Loucy (cell line): ENCODE results near the gene LRRN4CL.

Experiments used
- H2AFZ ChIP-seq: fragments of 200-600 bp; sonication (generic); 2 replicates; pipeline ENCODE4 v1.6.0; 2016; ENCODE audit warnings: antibody characterized with exemption, mild to moderate bottlenecking, low read length, moderate library complexity
- H3F3A ChIP-seq: fragments of 200-600 bp; 2 replicates; pipeline ENCODE4 v1.6.0; 2016; ENCODE audit warnings: antibody characterized with exemption, low read depth, mild to moderate bottlenecking
- H3K27me3 ChIP-seq: fragments of 200-600 bp; sonication (generic); 2 replicates; pipeline ENCODE4 v1.6.1; 2014; ENCODE audit warnings: low read length, mild to moderate bottlenecking; ENCODE audit not compliant: insufficient read depth, poor library complexity, severe bottlenecking
- H3K36me3 ChIP-seq: fragments of 200-600 bp; sonication (generic); 2 replicates; pipeline ENCODE4 v1.6.1; 2016; ENCODE audit warnings: low read length; ENCODE audit not compliant: insufficient read depth
- H3K4me1 ChIP-seq: fragments of 200-600 bp; sonication (generic); 2 replicates; pipeline ENCODE4 v1.5.1; 2014; ENCODE audit warnings: low read length, mild to moderate bottlenecking; ENCODE audit not compliant: insufficient read depth, poor library complexity, severe bottlenecking
- H3K4me2 ChIP-seq: fragments of 200-600 bp; sonication (generic); 2 replicates; pipeline ENCODE4 v1.6.0; 2014; ENCODE audit warnings: antibody characterized with exemption, low read length, low read depth, mild to moderate bottlenecking; ENCODE audit not compliant: poor library complexity, severe bottlenecking
- H3K4me3 ChIP-seq: fragments of 200-600 bp; sonication (generic); 2 replicates; pipeline ENCODE4 v1.5.1; 2014; ENCODE audit warnings: low read length, mild to moderate bottlenecking, mixed read lengths; ENCODE audit not compliant: poor library complexity, severe bottlenecking
- H3K79me2 ChIP-seq: fragments of 200-600 bp; sonication (generic); 2 replicates; pipeline ENCODE4 v1.6.1; 2014; ENCODE audit warnings: low read length; ENCODE audit not compliant: insufficient read depth
- H3K9ac ChIP-seq: fragments of 200-600 bp; sonication (generic); 2 replicates; pipeline ENCODE4 v1.6.0; 2014; ENCODE audit warnings: mild to moderate bottlenecking, low read depth, low read length, moderate library complexity; ENCODE audit not compliant: poor library complexity, severe bottlenecking
- H3K9me2 ChIP-seq: fragments of 200-600 bp; sonication (generic); replicated peaks from 2 replicates; pipeline ENCODE4 v1.6.1; 2016; ENCODE audit warnings: low read depth, low read length, mixed read lengths
- H3K9me3 ChIP-seq: fragments of 200-600 bp; sonication (generic); 2 replicates; pipeline ENCODE4 v1.6.1; 2014; ENCODE audit warnings: mild to moderate bottlenecking, antibody characterized with exemption, low read length, low read depth; ENCODE audit not compliant: insufficient read depth
- H4K20me1 ChIP-seq: fragments of 200-600 bp; sonication (generic); 2 replicates; pipeline ENCODE4 v1.6.0; 2014; ENCODE audit warnings: antibody characterized with exemption, low read length, mild to moderate bottlenecking; ENCODE audit not compliant: insufficient read depth, poor library complexity, severe bottlenecking
- CTCF ChIP-seq: fragments of 200-600 bp; sonication (generic); conservative IDR thresholded peaks from 2 replicates; pipeline ENCODE4 v1.5.1; 2014; ENCODE audit warnings: mild to moderate bottlenecking, antibody characterized with exemption, low read length
- EZH2phosphoT487 ChIP-seq: fragments of 200-600 bp; IDR thresholded peaks from 2 replicates; pipeline ENCODE4 v1.6.1; 2018; ENCODE audit warnings: antibody characterized with exemption, mild to moderate bottlenecking, moderate library complexity, borderline replicate concordance

The LRRN4CL gene

GRCh38 chr11:62713343-62713742, 24.0 kb upstream of the LRRN4CL start:
- no peak overlapping the region for H3K4me2 ChIP-seq
- H3K9ac ChIP-seq = no peak overlapping the region
- H3K9me2 ChIP-seq = no peaks in the 10 kb centered on the region
- H3K9me3 ChIP-seq = no peaks in the 10 kb centered on the region
- no peak overlapping the region for H3K4me3 ChIP-seq
- H3K4me1 ChIP-seq = peaks cover 3% of the 10 kb centered on the region
- H2AFZ ChIP-seq = no peak overlapping the region
- peaks cover 7% of the 10 kb centered on the region; the same call in 1 of the 2 replicates for H3F3A ChIP-seq
- H3K36me3 ChIP-seq = peaks cover 89% of the 10 kb centered on the region
- H3K27me3 ChIP-seq = no peaks in the 10 kb centered on the region
- peaks cover 49% of the 10 kb centered on the region for H3K79me2 ChIP-seq
- TF ChIP-seq EZH2phosphoT487 (no peak), CTCF (no peak)
- peaks cover 57% of the 10 kb centered on the region for H4K20me1 ChIP-seq

- no peak overlapping the region for H2AFZ ChIP-seq
- peaks cover 44% of the 10 kb centered on the region for H3K79me2 ChIP-seq
- TF ChIP-seq EZH2phosphoT487 = no peak
- TF ChIP-seq CTCF = no peak
- H3K4me1 ChIP-seq = peaks cover 3% of the 10 kb centered on the region
- H3K9me2 ChIP-seq = no peaks in the 10 kb centered on the region
- peaks cover 89% of the 10 kb centered on the region for H3K36me3 ChIP-seq
- no peak overlapping the region for H3K9ac ChIP-seq
- no peaks in the 10 kb centered on the region for H3K27me3 ChIP-seq
- no peak overlapping the region for H3K4me2 ChIP-seq
- peaks cover 7% of the 10 kb centered on the region; the same call in 1 of the 2 replicates for H3F3A ChIP-seq
- H4K20me1 ChIP-seq = peaks cover 53% of the 10 kb centered on the region
- H3K9me3 ChIP-seq = no peaks in the 10 kb centered on the region
- H3K4me3 ChIP-seq = no peak overlapping the region
These were observed 23.5 kb upstream of the LRRN4CL start for GRCh38 chr11:62712861-62713260.

DNA sequence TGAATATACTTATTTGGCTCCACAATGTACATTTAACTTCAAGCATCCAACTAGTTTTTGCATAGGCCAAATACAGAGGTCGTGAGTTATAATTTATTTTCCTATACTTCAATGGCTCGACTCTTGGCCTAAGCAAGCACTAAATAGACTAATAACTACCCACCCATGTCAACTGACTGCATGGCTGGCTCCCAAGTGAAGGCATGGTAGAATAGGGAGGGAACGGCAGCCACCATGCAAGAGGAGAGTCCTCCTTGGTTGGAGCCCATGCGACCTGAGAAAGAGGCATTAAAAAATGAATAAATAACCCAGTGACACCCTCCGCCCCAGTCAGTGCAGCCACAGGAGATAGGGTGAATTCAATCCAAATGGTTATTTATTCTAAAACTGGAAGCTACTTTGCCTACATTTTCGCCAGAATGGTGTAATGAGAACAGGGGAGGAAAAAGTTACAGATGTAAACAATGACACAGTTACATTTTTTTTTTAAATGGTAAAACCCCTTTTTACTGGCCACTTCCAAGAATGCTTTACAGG, 23.0 kb upstream of the LRRN4CL start:
- H3K9me3 ChIP-seq = no peaks in the 10 kb centered on the region
- peaks cover 48% of the 10 kb centered on the region for H4K20me1 ChIP-seq
- no peaks in the 10 kb centered on the region for H3K4me1 ChIP-seq
- peaks cover 39% of the 10 kb centered on the region for H3K79me2 ChIP-seq
- H3K4me2 ChIP-seq = no peak overlapping the region
- TF ChIP-seq CTCF (no peak), EZH2phosphoT487 (no peak)
- H2AFZ ChIP-seq = no peak overlapping the region
- H3K4me3 ChIP-seq = no peak overlapping the region
- no peaks in the 10 kb centered on the region for H3K27me3 ChIP-seq
- H3F3A ChIP-seq = peaks cover 7% of the 10 kb centered on the region; the same call in 1 of the 2 replicates
- no peak overlapping the region for H3K9ac ChIP-seq
- peaks cover 89% of the 10 kb centered on the region for H3K36me3 ChIP-seq
- no peaks in the 10 kb centered on the region for H3K9me2 ChIP-seq
